Lung (tissue), 12 donors: ENCODE data around the gene BCORL1. TPM values are rescaled to one million over a fixed set of nuclear protein-coding genes. Genes with fewer than 3 reads are reported as not detected.

Source experiments
- ATAC-seq: fragments of 200-7000 bp; cut with Tn5 transposase; one replicate; pipeline ENCODE4 v1.9.1; 2020; ENCODE audit warnings: moderate number of reproducible peaks; ENCODE audit not compliant: insufficient read depth, low FRiP score
- DNase-seq, 3 donors: peaks; one replicate each; pipeline ENCODE4 v3.0.0-alpha.2; 2013 to 2017
- H3K27ac ChIP-seq, 2 donors: one replicate each; pipeline ENCODE4 v1.5.1; 2013; ENCODE audit warnings: mild to moderate bottlenecking in 2 of 2, moderate library complexity in 2 of 2, control low read depth in 1 of 2, inconsistent platforms in 1 of 2, low read depth in 1 of 2, low read length in 1 of 2
- H3K27me3 ChIP-seq, 3 donors: one replicate each; pipeline ENCODE4 v1.5.1; 2013; ENCODE audit warnings: low read length in 2 of 3; ENCODE audit not compliant: control insufficient read depth in 3 of 3, insufficient read depth in 3 of 3
- H3K36me3 ChIP-seq, 4 donors: one replicate each; pipeline ENCODE4 v1.5.1; 2013; ENCODE audit warnings: low read length in 4 of 4, mild to moderate bottlenecking in 1 of 4, moderate library complexity in 1 of 4; ENCODE audit not compliant: control insufficient read depth in 4 of 4, insufficient read depth in 4 of 4
- H3K4me1 ChIP-seq, 5 donors: one replicate each; pipeline ENCODE4 v1.5.1; 2013; ENCODE audit warnings: low read length in 5 of 5, mild to moderate bottlenecking in 2 of 5, moderate library complexity in 1 of 5; ENCODE audit not compliant: control insufficient read depth in 5 of 5, insufficient read depth in 5 of 5
- H3K4me3 ChIP-seq: one replicate; pipeline ENCODE4 v1.5.1; 2013; ENCODE audit warnings: mild to moderate bottlenecking, control low read depth, moderate library complexity
- H3K9ac ChIP-seq, 2 donors: one replicate each; pipeline ENCODE4 v1.5.1; 2013; ENCODE audit warnings: low read length in 2 of 2, control low read depth in 1 of 2; ENCODE audit not compliant: insufficient read depth in 1 of 2
- H3K9me3 ChIP-seq, 4 donors: one replicate each; pipeline ENCODE4 v1.5.1; 2013; ENCODE audit warnings: low read length in 3 of 4, mild to moderate bottlenecking in 1 of 4, moderate library complexity in 1 of 4; ENCODE audit not compliant: control insufficient read depth in 4 of 4, insufficient read depth in 3 of 4
- CTCF ChIP-seq: IDR thresholded peaks from 2 replicates; pipeline ENCODE4 v1.5.1; 2012; ENCODE audit warnings: mild to moderate bottlenecking; ENCODE audit errors: control extremely low read depth, extremely low read depth
- WGBS, 2 donors: extraction: QIAGEN DNeasy Blood & Tissue Kit; methylation state at CpG; one replicate each; pipeline ENCODE4 v1.1.7; 2013; 5-methylcytosine and 5-hydroxymethylcytosine counted together
- polyA plus RNA-seq, 2 donors: library from polyadenylated mRNA; stranded (reverse); fragments of 200-250 nt; gene quantifications; one replicate each; pipeline ENCODE4 v1.2.1, GENCODE V29; 2013
- total RNA-seq, 2 donors: library from RNA; depleted of rRNA in 1 of 2; stranded (reverse); fragments of >200 nt in 1 of 2; gene quantifications; one replicate each; pipeline ENCODE4 v1.2.1, GENCODE V29; 2014 to 2021
- donor health status: control.
- donor health status: control.
- donor health status: Bipolar disorder and iron deficiency.
- donor health status: healthy.
- donor health status: DM: yes; HTN: yes; CAD: no.

BCORL1 gene
- total and polyA plus RNA-seq, 4 donors: 2.3 to 11.8 (median 7.0) TPM

DNA sequence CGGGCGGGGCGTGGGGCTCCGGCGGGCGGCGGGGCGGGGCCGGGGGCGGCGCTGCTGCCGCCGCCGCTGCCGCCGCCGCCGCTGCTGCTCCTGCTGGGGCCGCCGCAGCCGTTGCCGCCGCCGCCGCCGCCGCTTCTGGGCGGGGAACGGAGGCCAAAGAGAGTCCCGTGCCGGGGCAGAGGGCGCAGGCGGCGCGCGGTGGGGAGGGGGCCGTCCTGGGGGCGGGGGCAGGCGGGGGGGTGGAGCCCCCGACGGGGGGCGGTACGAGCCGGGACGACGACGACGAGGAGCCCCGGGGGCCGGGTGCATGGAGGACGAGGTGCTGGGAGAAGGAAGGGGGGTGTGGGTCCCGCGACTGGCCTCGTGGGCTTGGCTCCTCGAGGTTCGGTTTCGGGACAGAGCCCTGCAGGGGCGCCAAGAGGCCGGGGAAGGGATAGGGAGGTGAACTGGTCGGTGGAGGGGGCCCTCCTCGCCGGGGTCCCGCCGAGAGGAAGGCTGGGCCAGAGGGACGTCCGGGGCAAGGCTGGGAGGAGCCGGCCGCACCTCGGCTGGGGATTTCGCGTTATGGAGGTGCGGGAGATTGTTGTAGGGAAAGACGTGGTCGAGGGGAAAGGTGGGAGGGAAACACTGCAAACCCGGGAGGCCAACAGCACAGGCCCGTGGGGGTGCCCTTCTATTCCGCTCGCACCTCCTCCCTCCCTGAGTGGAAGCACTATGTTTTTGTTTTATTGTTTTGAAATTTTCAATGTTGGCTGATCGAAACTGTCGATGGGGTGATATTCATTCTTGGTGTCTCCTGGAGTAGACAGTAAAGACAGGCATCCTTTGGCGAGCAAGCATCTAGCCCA, 1.9 kb downstream of the BCORL1 start:
- Histone ChIP-seq H3K27me3 (peaks cover 0 to 10% (median 0%) of the 10 kb centered on the region in 3 donors), H3K9me3 (peaks cover 0 to 2% (median 0%) of the 10 kb centered on the region in 4 donors), H3K4me3 (peak overlapping the region; percentile 15), H3K9ac (peak overlapping the region in 1 of 2 donors; percentile 49), H3K4me1 (peaks cover 0 to 5% (median 2%) of the 10 kb centered on the region in 5 donors), H3K36me3 (no peaks in the 10 kb centered on the region), H3K27ac (no peak overlapping the region)
- WGBS, 2 donors: 5 to 36% methylated on average over 22 to 80 of the region's 81 CpGs
- ATAC-seq (no peak), DNase-seq (peak; percentile 38 to 56 (median 40))
- no peak for TF ChIP-seq CTCF

DNA sequence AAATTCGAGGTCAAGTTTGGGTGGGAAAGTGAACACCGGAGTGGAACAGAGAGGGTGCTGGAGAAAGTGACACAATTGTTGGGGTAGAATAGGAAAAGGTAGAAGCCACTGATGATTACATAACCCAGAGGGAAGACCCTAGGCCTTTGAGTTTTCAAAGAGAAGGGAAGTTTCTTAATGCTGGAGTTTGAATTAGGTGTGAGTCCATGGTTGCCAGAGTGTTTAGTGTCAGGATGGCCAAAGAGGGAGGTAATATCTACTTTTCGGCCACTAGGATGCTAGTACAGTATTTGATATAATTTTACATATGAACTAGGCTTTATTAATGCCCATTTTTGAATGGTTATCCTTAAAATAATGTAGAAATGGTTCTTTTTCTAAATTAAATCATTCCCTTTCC, 5.4 kb downstream of the BCORL1 start:
- Histone ChIP-seq H3K9ac (no peak overlapping the region), H3K4me1 (peaks cover 0 to 7% (median 2%) of the 10 kb centered on the region in 5 donors), H3K36me3 (no peaks in the 10 kb centered on the region), H3K4me3 (no peak overlapping the region), H3K27ac (no peak overlapping the region), H3K9me3 (peaks cover 0 to 2% (median 0%) of the 10 kb centered on the region in 4 donors), H3K27me3 (peaks cover 0 to 4% (median 0%) of the 10 kb centered on the region in 3 donors)
- DNase-seq (peak in 2 of 3 donors; percentile 53 to 70), ATAC-seq (no peak)
- WGBS, 2 donors: 37 to 56% methylated on average over 3 of the region's 3 CpGs
- TF ChIP-seq CTCF: no peak

- WGBS, 2 donors: 82 to 95% methylated on average over 5 of the region's 5 CpGs
- no peak for DNase-seq
- H3K27ac ChIP-seq: no peak overlapping the region
- H3K4me1 ChIP-seq: peaks cover 0 to 7% (median 0%) of the 10 kb centered on the region in 5 donors
- no peak for TF ChIP-seq CTCF
- H3K27me3 ChIP-seq: no peaks in the 10 kb centered on the region
- no peak for ATAC-seq
- H3K9ac ChIP-seq: no peak overlapping the region
- H3K36me3 ChIP-seq: peaks cover 0 to 2% (median 0%) of the 10 kb centered on the region in 4 donors
- no peak overlapping the region for H3K4me3 ChIP-seq
- no peaks in the 10 kb centered on the region for H3K9me3 ChIP-seq
These were observed 9.7 kb downstream of the BCORL1 start for GRCh38 chrX:129992181-129992580.
